Ovary (tissue), 9 donors: ENCODE results near the gene IL17REL. TPM values are rescaled to one million over a fixed set of nuclear protein-coding genes. Genes with fewer than 3 reads are reported as not detected.

Experiments
- DNase-seq, 5 donors: peaks; one replicate each; pipeline ENCODE4 v3.0.0-alpha.2; 2019 to 2020
- H3K27ac ChIP-seq, 2 donors: fragments of 200-600 bp; one replicate each; pipeline versions ENCODE4 v1.5.1 to v1.8.0; 2019 to 2022
- H3K27me3 ChIP-seq: fragments of 200-600 bp; one replicate; pipeline ENCODE4 v1.8.0; 2022
- H3K36me3 ChIP-seq: fragments of 200-600 bp; sonication (generic); one replicate; pipeline ENCODE4 v1.5.1; 2019
- H3K4me1 ChIP-seq: one replicate; pipeline ENCODE4 v1.8.1; 2013; ENCODE audit warnings: mild to moderate bottlenecking, moderate library complexity; ENCODE audit not compliant: insufficient read depth
- H3K4me3 ChIP-seq: fragments of 200-600 bp; sonication (generic); one replicate; pipeline ENCODE4 v1.5.1; 2017
- H3K9me3 ChIP-seq, 2 donors: fragments of 200-600 bp in 1 of 2; sonication (generic) in 1 of 2; one replicate each; pipeline versions ENCODE4 v1.5.1 to v1.8.1; 2013 to 2019; ENCODE audit warnings: mild to moderate bottlenecking in 1 of 2, moderate library complexity in 1 of 2
- CTCF ChIP-seq, 3 donors: fragments of 450-650 bp in 2 of 3; fragments of 200-600 bp in 1 of 3; IDR thresholded peaks; one replicate each; pipeline versions ENCODE4 v1.5.1 to v1.8.0; 2016 to 2022; ENCODE audit warnings: antibody characterized with exemption in 3 of 3, mild to moderate bottlenecking in 1 of 3
- EP300 ChIP-seq: sonication (generic); formaldehyde crosslinking; IDR thresholded peaks from one replicate; pipeline ENCODE4 v1.6.1; 2017; ENCODE audit warnings: antibody characterized with exemption
- POLR2A ChIP-seq: fragments of 450-650 bp; IDR thresholded peaks from one replicate; pipeline ENCODE4 v1.6.1; 2017; ENCODE audit warnings: antibody characterized with exemption, mild to moderate bottlenecking, moderate library complexity
- WGBS, 3 donors: extraction: QIAGEN DNeasy Blood & Tissue Kit in 1 of 3; methylation state at CpG; one replicate each; pipeline versions ENCODE4 v1.1.5 to v1.1.7; 2013 to 2017; 5-methylcytosine and 5-hydroxymethylcytosine counted together
- intact Hi-C, 4 donors: fragments of 100-400 bp; cut with DNase I; formaldehyde crosslinking; loops; one replicate each; pipeline versions ENCODE4 v1.11.0 to v1.15.1; 2022 to 2023
- polyA plus RNA-seq, 2 donors: library from polyadenylated mRNA; stranded (reverse); fragments of 200-250 nt in 1 of 2; fragments of 350-450 nt in 1 of 2; fragmentation: Illumina TruSeq in 1 of 2; extraction: RNeasy Lipid Tissue Mini Kit (QIAGEN cat#74804) in 1 of 2; gene quantifications; one replicate each; pipeline ENCODE4 v1.2.3, GENCODE V29; 2013 to 2014
- total RNA-seq, 7 donors: library from RNA; depleted of rRNA in 2 of 7; stranded (reverse); fragments of >200 nt in 2 of 7; fragmentation: NEBNext Ultra II Directional in 3 of 7; extraction: Animal tissue kit (Norgen Biotek cat#: 25700) in 3 of 7; gene quantifications; one replicate each; pipeline versions ENCODE4 v1.1.0 to v1.2.4, GENCODE V29; 2016 to 2023
- donor health status: DM: no; HTN: no; CAD: no; lungs with moderate emphysema.
- donor health status: DM: no; HTN: no; CAD: no.
- donor health status: Bipolar disorder and iron deficiency.
- donor health status: DM: yes; HTN: yes; CAD: no.
- donor health status: DM: no; HTN: no; CAD: no.
- donor health status: DM: yes; HTN: yes; CAD: no.

The IL17REL gene
- total and polyA plus RNA-seq, 9 donors = 0.05 to 0.18 (median 0.10) TPM; not detected in 5

DNA sequence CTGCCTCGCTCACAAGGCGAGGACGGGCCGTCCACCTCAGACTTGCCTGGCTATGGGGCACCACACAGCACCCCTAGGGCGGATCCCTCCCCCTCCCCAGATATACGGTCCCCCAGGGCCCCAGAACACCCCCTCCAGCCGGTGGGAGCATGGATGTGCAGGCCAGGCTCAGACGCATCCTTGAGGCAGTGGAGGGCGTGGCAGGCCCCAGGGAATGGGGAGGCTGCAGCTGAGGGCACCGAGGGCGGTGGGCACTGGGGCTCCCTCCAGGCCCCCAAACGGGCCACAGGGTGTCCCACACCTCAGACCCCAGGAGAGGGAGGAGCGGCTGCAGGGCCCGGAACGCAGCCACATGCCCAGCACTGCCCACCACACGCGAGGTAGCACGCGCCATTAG, 33.5 kb upstream of the IL17REL start:
- no peak overlapping the region for H3K27ac ChIP-seq
- no peak for DNase-seq
- no peaks in the 10 kb centered on the region for H3K36me3 ChIP-seq
- H3K4me3 ChIP-seq = no peak overlapping the region
- intact Hi-C loops = no loop called here
- TF ChIP-seq CTCF (IDR thresholded peaks at IDR 0.05) = no peak
- TF ChIP-seq POLR2A = no peak
- no peak for TF ChIP-seq EP300
- 74 to 83% (median 80%) methylated on average over 15 to 19 of the region's 19 CpGs for WGBS, 3 donors
- no peaks in the 10 kb centered on the region for H3K27me3 ChIP-seq
- no peaks in the 10 kb centered on the region for H3K9me3 ChIP-seq
- no peaks in the 10 kb centered on the region for H3K4me1 ChIP-seq

DNA sequence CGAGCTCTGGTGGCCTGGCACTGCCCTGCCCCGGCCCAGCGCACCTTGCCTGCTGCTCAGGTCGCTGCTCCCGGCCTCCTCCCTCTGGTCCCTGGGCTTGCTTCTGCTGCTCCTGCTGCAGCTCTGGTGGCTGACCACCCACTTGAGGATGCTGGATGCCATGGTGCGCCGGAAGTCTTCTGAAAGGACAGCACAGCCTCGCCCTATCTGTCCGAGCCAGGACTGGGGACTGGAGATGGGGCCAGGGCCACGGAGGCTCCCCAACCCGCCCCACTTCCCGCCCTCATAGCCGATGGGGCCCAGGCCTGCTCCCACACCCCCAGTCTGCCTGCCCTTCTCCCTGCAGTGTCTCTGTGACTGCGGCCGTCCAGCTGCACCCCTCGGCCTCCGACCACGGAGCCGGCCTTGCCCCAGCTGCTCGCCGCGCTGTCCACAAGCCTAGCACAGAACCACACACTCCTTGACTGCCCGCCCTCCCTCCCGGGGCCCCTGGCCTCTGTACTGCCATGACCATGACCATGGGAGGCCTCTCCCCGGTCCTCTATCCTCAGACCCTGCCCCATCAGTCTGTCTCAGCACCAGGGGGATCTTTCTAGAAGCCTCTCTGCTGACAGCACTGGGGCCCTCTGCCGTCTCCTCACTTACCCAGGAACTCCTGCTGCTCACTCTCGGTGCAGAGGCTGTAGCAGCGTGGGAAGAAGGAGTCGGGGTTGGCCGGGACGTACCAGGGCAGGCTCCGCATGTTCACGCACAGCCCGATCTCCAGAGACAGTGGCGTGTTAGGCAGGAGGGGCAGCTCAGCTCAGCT, 32.9 kb upstream of the IL17REL start:
- 65 to 76% (median 71%) methylated on average over 29 to 35 of the region's 35 CpGs for WGBS, 3 donors
- no peak for TF ChIP-seq EP300
- TF ChIP-seq POLR2A = no peak
- no peak for TF ChIP-seq CTCF (IDR thresholded peaks at IDR 0.05)
- Histone ChIP-seq H3K9me3 (no peaks in the 10 kb centered on the region), H3K4me1 (no peaks in the 10 kb centered on the region), H3K27me3 (no peaks in the 10 kb centered on the region), H3K27ac (no peak overlapping the region), H3K36me3 (no peaks in the 10 kb centered on the region), H3K4me3 (no peak overlapping the region)
- DNase-seq = no peak
- intact Hi-C loops = no loop called here

GRCh38 chr22:50044485-50045118, 32.0 kb upstream of the IL17REL start:
- DNase-seq = no peak
- Histone ChIP-seq H3K36me3 (no peaks in the 10 kb centered on the region), H3K27me3 (no peaks in the 10 kb centered on the region), H3K4me3 (no peak overlapping the region), H3K27ac (no peak overlapping the region), H3K9me3 (peaks cover 0 to 3% of the 10 kb centered on the region in 2 donors), H3K4me1 (no peaks in the 10 kb centered on the region)
- intact Hi-C loops = no loop called here
- WGBS, 3 donors = 71 to 73% (median 72%) methylated on average over 30 of the region's 30 CpGs
- TF ChIP-seq POLR2A (no peak), CTCF (IDR thresholded peaks at IDR 0.05) (no peak), EP300 (no peak)

GRCh38 chr22:50041361-50042065, 28.9 kb upstream of the IL17REL start:
- H3K4me3 ChIP-seq = no peak overlapping the region
- 75 to 86% (median 83%) methylated on average over 17 of the region's 17 CpGs for WGBS, 3 donors
- peaks cover 0 to 4% of the 10 kb centered on the region in 2 donors for H3K9me3 ChIP-seq
- intact Hi-C loops = no loop called here
- no peak overlapping the region for H3K27ac ChIP-seq
- TF ChIP-seq CTCF (IDR thresholded peaks at IDR 0.05) = no peak
- no peak for TF ChIP-seq POLR2A
- TF ChIP-seq EP300 = no peak
- no peaks in the 10 kb centered on the region for H3K36me3 ChIP-seq
- DNase-seq = peak in 1 of 5 donors; percentile 6
- H3K4me1 ChIP-seq = no peaks in the 10 kb centered on the region
- no peaks in the 10 kb centered on the region for H3K27me3 ChIP-seq
